ENCODE measurements around the gene LBHD1.

DNA sequence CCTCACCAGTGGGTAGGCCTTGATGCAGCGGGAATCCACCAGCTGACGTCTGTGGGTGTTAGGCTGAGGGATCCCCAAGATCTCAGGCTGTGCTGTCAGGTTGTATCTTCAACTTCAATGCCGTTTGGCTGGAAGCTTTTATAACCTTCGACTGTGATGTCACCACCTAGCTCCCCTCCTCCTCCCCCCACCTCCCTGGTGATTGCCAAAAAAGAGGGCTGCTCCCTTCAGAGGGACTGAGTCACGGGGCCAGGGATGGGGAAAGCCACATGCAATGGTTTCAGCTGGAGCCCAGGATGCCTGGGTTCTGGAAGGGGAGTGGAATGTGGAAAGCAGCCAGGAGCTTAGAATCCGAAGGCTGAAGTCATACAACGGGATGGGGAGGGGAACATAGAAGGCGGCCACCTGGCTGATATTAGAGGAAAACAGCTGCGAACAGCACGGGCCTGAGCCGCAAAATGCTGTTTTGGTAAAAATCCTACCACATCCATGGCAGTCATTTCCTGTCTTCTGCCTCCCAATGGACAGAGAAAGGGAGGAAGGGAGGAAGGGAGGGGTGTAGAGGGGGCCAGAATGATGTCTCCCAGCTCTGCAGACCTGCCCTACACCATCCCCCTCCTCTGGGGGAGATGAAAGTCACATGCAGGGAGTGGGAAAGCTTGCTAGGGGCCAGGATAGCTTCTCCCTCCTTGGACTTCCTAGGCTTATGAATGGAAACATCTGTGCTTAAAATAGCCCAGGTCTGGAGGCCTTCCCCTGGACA lies 17.5 kb upstream of the LBHD1 start, which contains the start of gene LRRN4CL:
- TF ChIP-seq NCOA1 (CRISPR knock-in tag; IDR thresholded peaks at IDR 0.05), result no peak
- TF ChIP-seq HOXA7 (CRISPR knock-in tag; IDR thresholded peaks at IDR 0.05), result no peak
- no peak for TF ChIP-seq TCF12 (IDR thresholded peaks at IDR 0.05)
- TF ChIP-seq TCF12 (CRISPR knock-in tag; IDR thresholded peaks at IDR 0.05), result no peak
- no peak for TF ChIP-seq TOE1 (CRISPR knock-in tag; IDR thresholded peaks at IDR 0.05)
- no peak for TF ChIP-seq EP300 (IDR thresholded peaks at IDR 0.05; ENCODE audit: low read depth in 2 of 2, low read length in 2 of 2)
- no peak for TF ChIP-seq EP300 (CRISPR knock-in tag; IDR thresholded peaks at IDR 0.05; ENCODE audit: borderline replicate concordance)
- TF ChIP-seq EZH2 (conservative IDR thresholded peaks at IDR 0.05; ENCODE audit: low read depth, low read length), result no peak
- 0 out of 4 replicates have a peak, but pooled peaks of 1 of the 2 experiments have one; percentile 18 for TF ChIP-seq POLR2A (IDR thresholded peaks at IDR 0.05; ENCODE audit: insufficient read depth in 1 of 2, low read depth in 2 of 2, low read length in 2 of 2)
- no peak for TF ChIP-seq ZNF143 (CRISPR knock-in tag; IDR thresholded peaks at IDR 0.05)

All from HepG2 (cell line).